GM23248 (cell line): ENCODE data around the gene TIMM10.

Source experiments
- EZH2 ChIP-seq: fragments of 200-600 bp; sonication (generic); IDR thresholded peaks from 2 replicates; pipeline ENCODE4 v1.6.1; 2018; ENCODE audit warnings: antibody characterized with exemption, mild to moderate bottlenecking; ENCODE audit not compliant: insufficient read depth, poor library complexity, severe bottlenecking
- EZH2phosphoT487 ChIP-seq: fragments of 200-600 bp; sonication (generic); IDR thresholded peaks from 2 replicates; pipeline ENCODE4 v1.6.1; 2018; ENCODE audit warnings: antibody characterized with exemption, moderate library complexity, mild to moderate bottlenecking, low read depth; ENCODE audit not compliant: insufficient read depth

DNA sequence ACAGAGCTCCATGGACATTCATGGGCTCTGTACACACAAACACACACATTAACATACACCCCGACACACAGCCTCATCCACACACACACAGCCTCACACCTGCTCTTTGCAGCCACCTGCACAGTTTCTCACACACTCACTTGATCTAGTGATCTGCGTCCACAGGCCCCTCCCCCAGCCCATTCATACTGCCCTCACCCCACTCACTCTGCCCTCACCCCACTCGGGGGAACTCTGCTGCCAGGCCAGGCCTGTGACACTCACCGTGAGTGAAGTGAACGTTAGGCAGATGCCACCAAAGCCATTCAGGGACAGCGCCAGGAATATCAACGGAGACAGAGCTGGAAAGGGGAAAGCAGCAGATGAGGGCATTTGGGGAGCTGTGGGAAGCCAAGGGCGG lies 30.0 kb downstream of the TIMM10 start:
- TF ChIP-seq EZH2phosphoT487 (no peak), EZH2 (no peak)
